AG09309 (cell line): Measurements from ENCODE around the gene ODAD3.
A peak's percentile ranks its signal among the peaks of the same experiment; 100 is the strongest.

Source experiments
- DNase-seq: peaks from one replicate; pipeline ENCODE4 v3.0.0-alpha.2; 2010; ENCODE audit warnings: low read depth
- H3K4me3 ChIP-seq: 2 replicates; pipeline ENCODE4 v1.5.1; 2011; ENCODE audit warnings: mild to moderate bottlenecking, low read depth, low read length, moderate library complexity; ENCODE audit not compliant: control insufficient read depth
- CTCF ChIP-seq: IDR thresholded peaks from 2 replicates; pipeline ENCODE4 v1.5.1; 2011; ENCODE audit warnings: mild to moderate bottlenecking, low read depth, low read length, inconsistent platforms; ENCODE audit not compliant: insufficient read depth, control insufficient read depth; ENCODE audit errors: missing control alignments

Gene ODAD3

GRCh38 chr19:11446652-11447301 lies 11.9 kb upstream of the ODAD3 start:
- DNase-seq, result no peak
- peak; percentile 75 for TF ChIP-seq CTCF
- H3K4me3 ChIP-seq, result no peak overlapping the region

GRCh38 chr19:11446271-11446651 lies 11.3 kb upstream of the ODAD3 start:
- no peak for DNase-seq
- TF ChIP-seq CTCF, result no peak

GRCh38 chr19:11445141-11445540 lies 10.2 kb upstream of the ODAD3 start:
- no peak for TF ChIP-seq CTCF
- H3K4me3 ChIP-seq, result no peak overlapping the region
- no peak for DNase-seq

More at GRCh38 chr19:11446271-11446651, 11.3 kb upstream of the ODAD3 start:
- no peak overlapping the region for H3K4me3 ChIP-seq

GRCh38 chr19:11444059-11444458 lies 9.1 kb upstream of the ODAD3 start:
- H3K4me3 ChIP-seq, result no peak overlapping the region
- no peak for DNase-seq
- TF ChIP-seq CTCF, result no peak

- no peak for DNase-seq
- H3K4me3 ChIP-seq, result no peak overlapping the region
- TF ChIP-seq CTCF, result no peak
These were observed 3.0 kb upstream of the ODAD3 start for GRCh38 chr19:11437955-11438354.

- no peak for TF ChIP-seq CTCF
- no peak for DNase-seq
- peak overlapping the region; percentile 59 for H3K4me3 ChIP-seq
These were observed 952 bp upstream of the ODAD3 start for GRCh38 chr19:11435833-11436313.
